Ishikawa (cell line): Measurements from ENCODE around the gene AHSG.

Experiments
- CEBPB ChIP-seq: IDR thresholded peaks from 2 replicates; pipeline ENCODE4 v1.6.1; 2012
- CREB1 ChIP-seq: IDR thresholded peaks from 2 replicates; pipeline ENCODE4 v1.6.1; 2012; ENCODE audit warnings: low read depth
- EGR1 ChIP-seq: IDR thresholded peaks from 2 replicates; pipeline ENCODE4 v1.6.1; 2012
- EP300 ChIP-seq: IDR thresholded peaks from 2 replicates; pipeline ENCODE4 v1.6.1; 2012; ENCODE audit warnings: borderline replicate concordance
- FOXM1 ChIP-seq: IDR thresholded peaks from 2 replicates; pipeline ENCODE4 v1.6.1; 2012; ENCODE audit warnings: low read depth, borderline replicate concordance
- NFIC ChIP-seq: IDR thresholded peaks from 2 replicates; pipeline ENCODE4 v1.6.1; 2012
- RAD21 ChIP-seq: IDR thresholded peaks from 2 replicates; pipeline ENCODE4 v1.6.1; 2012; ENCODE audit warnings: low read depth
- REST ChIP-seq: IDR thresholded peaks from 2 replicates; pipeline ENCODE4 v1.6.1; 2012; ENCODE audit warnings: low read depth, mild to moderate bottlenecking
- TAF1 ChIP-seq: IDR thresholded peaks from 2 replicates; pipeline ENCODE4 v1.6.1; 2012; ENCODE audit warnings: low read depth, mild to moderate bottlenecking
- TCF12 ChIP-seq: IDR thresholded peaks from 2 replicates; pipeline ENCODE4 v1.6.1; 2012; ENCODE audit warnings: low read depth
- TEAD4 ChIP-seq: IDR thresholded peaks from 2 replicates; pipeline ENCODE4 v1.6.1; 2012
- YY1 ChIP-seq: IDR thresholded peaks from 2 replicates; pipeline ENCODE4 v1.6.1; 2012; ENCODE audit warnings: low read depth
- ZBTB7A ChIP-seq: IDR thresholded peaks from 2 replicates; pipeline ENCODE4 v1.6.1; 2012; ENCODE audit warnings: low read depth
- TF ChIP-seq, protein P1 (sequence below): IDR thresholded peaks from 2 replicates; pipeline ENCODE4 v1.6.1; 2012
- TF ChIP-seq, protein P2 (sequence below): IDR thresholded peaks from 2 replicates; pipeline ENCODE4 v1.6.1; 2012

Gene AHSG

DNA sequence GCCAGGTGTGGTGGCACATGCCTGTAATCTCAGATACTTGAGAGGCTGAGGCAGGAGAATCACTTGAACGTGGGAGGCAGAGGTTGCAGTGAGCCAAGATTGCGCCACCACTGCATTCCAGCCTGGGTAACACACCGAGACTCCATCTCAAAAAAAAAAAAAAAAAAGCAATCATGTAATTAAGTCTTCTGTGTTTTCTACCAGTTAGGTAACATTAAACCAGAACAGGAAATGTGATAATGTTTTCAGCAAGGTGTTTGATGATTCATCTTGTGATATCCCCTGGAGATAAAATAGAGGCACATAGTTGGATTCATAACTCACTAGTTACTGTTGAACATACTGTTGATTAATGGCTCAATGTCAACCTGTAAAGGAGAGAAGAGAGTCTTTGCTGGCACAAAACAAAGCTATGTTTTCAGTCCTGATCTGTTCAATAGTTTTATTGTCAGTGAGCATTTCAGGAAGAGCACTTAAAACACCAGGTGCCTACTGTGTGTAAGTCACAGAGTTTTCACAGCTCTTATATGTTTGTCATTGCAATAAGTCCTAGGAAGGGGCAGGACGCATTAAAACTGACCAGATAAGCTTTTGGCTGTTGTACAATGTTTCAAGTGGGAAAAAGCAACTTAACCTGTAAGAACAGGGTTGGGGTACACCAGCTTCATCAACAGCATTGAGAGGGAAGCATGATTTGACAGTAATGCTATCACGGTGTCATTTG is 22.8 kb upstream of the AHSG start:
- TF ChIP-seq RAD21 (no peak), CEBPB (peak; percentile 93), EGR1 (0 out of 2 replicates have a peak, but pooled peaks have one; percentile 25), TCF12 (no peak), CREB1 (no peak), TEAD4 (peak; percentile 77)
- TF ChIP-seq, protein P1, sequence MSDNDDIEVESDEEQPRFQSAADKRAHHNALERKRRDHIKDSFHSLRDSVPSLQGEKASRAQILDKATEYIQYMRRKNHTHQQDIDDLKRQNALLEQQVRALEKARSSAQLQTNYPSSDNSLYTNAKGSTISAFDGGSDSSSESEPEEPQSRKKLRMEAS: no peak

DNA sequence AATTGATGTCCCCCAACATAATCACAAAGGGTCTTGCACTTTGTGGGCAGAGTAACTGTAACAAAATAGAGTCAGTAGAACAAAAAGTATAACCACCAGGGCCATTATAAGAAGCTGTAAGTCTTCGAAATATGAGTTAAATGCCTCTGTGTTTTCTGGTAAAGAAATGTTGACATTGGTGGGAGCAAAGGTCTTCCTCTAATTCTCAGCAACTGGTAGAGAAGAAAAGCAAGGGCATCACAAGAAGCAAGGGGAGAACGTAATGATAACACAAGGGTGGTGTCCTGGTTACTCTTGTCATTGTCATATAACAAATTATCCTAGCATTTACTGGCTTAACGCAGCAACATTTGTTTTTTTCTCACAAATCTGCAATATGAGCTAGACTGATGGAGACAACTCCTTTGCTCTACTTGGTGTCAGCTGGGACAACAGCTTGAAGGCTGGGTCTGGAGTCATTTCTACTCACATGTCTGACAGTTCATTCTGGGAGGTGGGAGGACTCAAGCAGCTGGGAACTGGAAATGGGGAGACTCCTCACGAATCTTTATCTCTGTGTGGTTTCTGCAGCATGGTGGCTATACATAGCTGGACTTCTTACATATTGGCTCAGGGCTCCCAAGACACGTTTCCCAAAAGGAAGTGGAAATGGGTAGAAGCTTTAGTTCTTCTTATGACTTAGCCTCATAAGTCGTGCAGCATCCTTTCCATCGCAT is 22.1 kb upstream of the AHSG start:
- no peak for TF ChIP-seq CREB1
- TF ChIP-seq, protein P2, sequence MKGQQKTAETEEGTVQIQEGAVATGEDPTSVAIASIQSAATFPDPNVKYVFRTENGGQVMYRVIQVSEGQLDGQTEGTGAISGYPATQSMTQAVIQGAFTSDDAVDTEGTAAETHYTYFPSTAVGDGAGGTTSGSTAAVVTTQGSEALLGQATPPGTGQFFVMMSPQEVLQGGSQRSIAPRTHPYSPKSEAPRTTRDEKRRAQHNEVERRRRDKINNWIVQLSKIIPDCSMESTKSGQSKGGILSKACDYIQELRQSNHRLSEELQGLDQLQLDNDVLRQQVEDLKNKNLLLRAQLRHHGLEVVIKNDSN: no peak
- TF ChIP-seq EP300: no peak
- no peak for TF ChIP-seq TAF1
- TF ChIP-seq, protein P1: no peak
- TF ChIP-seq CEBPB: no peak
- no peak for TF ChIP-seq REST

- TF ChIP-seq EGR1: no peak
- TF ChIP-seq REST: no peak
- TF ChIP-seq TCF12: no peak
- TF ChIP-seq ZBTB7A: no peak
- no peak for TF ChIP-seq TEAD4
- no peak for TF ChIP-seq EP300
- no peak for TF ChIP-seq TAF1
- no peak for TF ChIP-seq CREB1
- TF ChIP-seq, protein P2: no peak
- no peak for TF ChIP-seq YY1
- no peak for TF ChIP-seq FOXM1
- no peak for TF ChIP-seq RAD21
- TF ChIP-seq, protein P1: no peak
- no peak for TF ChIP-seq CEBPB
- TF ChIP-seq NFIC: no peak
Measured at GRCh38 chr3:186592682-186593081, 20.2 kb upstream of the AHSG start.

- TF ChIP-seq TCF12 (no peak), TAF1 (no peak), FOXM1 (no peak), YY1 (no peak)
- TF ChIP-seq, protein P2: no peak
Measured at GRCh38 chr3:186593862-186594261, 19.0 kb upstream of the AHSG start.

DNA sequence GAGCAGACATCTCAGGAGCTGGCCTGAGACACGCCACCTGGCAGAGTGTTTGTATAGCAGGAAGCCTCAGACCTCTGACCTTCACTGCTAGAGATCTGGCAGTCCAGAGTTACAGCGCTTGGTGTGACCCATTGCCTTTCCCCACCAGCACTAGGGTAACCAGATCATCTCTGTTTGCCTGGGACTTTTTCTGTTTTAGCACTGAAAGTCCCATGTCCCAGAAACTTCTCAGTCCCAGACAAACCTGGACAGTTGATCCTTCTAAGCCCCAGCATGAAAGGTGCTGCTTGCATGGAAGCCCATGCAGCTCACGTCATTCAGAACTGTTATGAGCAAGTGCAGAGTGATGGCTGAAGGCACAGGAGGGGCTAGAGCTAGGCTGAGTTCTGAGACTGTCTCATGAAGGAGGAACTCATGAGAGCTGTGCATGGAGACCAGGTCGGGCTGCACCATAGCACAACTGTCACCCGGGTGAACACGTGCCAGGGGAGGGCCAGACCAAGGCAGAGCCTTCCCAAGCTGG is 18.2 kb upstream of the AHSG start:
- TF ChIP-seq TEAD4 (no peak), TAF1 (no peak), REST (no peak), NFIC (no peak), CREB1 (no peak), RAD21 (no peak), EP300 (no peak), YY1 (no peak), CEBPB (no peak), EGR1 (no peak), TCF12 (no peak), FOXM1 (no peak), ZBTB7A (no peak)
- TF ChIP-seq, protein P1: no peak
- TF ChIP-seq, protein P2: no peak
